GM12873 (cell line): Measurements from ENCODE around the gene MIER2.

Experiments
- CTCF ChIP-seq: IDR thresholded peaks from 2 replicates; pipeline ENCODE4 v1.5.1; 2012; ENCODE audit warnings: low read depth, mild to moderate bottlenecking, moderate library complexity, low read length, control low read depth; ENCODE audit not compliant: insufficient read depth; ENCODE audit errors: missing control alignments

The MIER2 gene

GRCh38 chr19:287381-287871 is 57.2 kb downstream of the MIER2 start:
- TF ChIP-seq CTCF = no peak

DNA sequence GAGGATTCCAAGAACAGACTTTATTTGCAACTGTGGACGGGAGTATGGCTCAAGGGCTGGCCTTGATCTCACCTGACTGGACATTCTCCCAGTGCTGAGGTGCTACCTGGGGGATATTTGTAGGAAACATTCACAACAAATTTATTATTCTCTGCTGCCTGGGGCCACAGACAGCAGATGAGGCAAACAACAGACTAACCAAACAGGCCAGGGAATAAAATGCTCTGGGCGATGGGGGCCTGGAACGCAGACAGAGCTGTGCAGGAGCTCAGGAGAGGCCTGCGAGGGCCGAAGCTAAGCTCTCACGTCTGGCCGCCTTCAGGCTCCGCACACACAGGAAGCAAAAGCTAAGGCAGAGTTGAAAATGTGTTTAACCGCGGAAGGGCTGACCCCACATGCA is 61.2 kb downstream of the MIER2 start:
- TF ChIP-seq CTCF = no peak

- no peak for TF ChIP-seq CTCF
Measured at GRCh38 chr19:282501-282900, 62.1 kb downstream of the MIER2 start.

GRCh38 chr19:281992-282391 is 62.6 kb downstream of the MIER2 start:
- peak; percentile 25 for TF ChIP-seq CTCF

GRCh38 chr19:281156-281853 is 63.3 kb downstream of the MIER2 start:
- no peak for TF ChIP-seq CTCF

DNA sequence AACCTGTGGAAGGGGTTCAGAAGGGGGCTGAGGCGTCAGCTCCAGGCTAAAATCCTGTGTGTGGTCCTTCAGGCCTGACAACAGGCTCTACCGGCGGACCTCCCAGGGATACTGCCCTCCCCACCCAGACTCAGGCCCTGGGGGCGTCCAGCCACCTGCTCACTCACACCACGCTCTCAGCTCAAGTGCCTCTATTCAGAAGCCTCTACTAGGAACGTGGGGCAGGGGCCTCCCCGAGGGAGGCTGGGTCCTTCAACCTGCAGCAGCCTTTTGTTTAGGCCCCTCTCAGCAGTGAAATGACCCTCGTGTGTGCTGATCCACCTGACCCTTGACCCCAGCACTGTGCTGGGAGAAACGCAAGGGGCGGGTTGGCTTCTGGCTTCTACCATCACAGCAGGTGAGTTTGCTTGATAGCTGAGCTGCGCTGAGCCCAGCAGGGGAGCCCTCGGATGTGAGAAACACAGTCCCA is 64.0 kb downstream of the MIER2 start:
- no peak for TF ChIP-seq CTCF

GRCh38 chr19:279656-280055 is 64.9 kb downstream of the MIER2 start:
- TF ChIP-seq CTCF = no peak
